Measurements from ENCODE around the gene RASA3. TPM values are rescaled to one million over a fixed set of nuclear protein-coding genes. Genes with fewer than 3 reads are reported as not detected.

RASA3 gene
- total RNA-seq, 1 experiment from 2014 or later = 0.26 TPM

DNA sequence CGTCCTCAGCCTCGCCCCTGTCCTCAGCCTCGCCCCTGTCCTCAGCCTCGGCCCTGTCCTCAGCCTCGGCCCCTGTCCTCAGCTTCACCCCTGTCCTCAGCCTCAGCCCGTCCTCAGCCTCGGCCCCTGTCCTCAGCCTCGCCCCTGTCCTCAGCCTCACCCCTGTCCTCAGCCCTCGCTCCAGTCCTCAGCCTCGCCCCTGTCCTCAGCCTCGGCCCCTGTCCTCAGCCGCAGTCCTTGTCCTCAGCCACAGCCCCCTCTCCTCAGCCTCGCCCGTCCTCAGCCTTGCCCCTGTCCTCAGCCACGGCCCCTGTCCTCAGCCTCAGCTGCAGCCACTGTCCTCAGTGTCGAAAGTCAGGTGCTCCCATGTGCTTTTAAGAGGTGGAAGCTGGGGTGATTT, 169.0 kb downstream of the RASA3 start:
- no peaks in the 10 kb centered on the region for H3K27me3 Mint-ChIP-seq (ENCODE audit: unreplicated experiment)
- no peaks in the 10 kb centered on the region for H3K36me3 Mint-ChIP-seq (ENCODE audit: insufficient read depth, unreplicated experiment)
- TF ChIP-seq, protein P1, sequence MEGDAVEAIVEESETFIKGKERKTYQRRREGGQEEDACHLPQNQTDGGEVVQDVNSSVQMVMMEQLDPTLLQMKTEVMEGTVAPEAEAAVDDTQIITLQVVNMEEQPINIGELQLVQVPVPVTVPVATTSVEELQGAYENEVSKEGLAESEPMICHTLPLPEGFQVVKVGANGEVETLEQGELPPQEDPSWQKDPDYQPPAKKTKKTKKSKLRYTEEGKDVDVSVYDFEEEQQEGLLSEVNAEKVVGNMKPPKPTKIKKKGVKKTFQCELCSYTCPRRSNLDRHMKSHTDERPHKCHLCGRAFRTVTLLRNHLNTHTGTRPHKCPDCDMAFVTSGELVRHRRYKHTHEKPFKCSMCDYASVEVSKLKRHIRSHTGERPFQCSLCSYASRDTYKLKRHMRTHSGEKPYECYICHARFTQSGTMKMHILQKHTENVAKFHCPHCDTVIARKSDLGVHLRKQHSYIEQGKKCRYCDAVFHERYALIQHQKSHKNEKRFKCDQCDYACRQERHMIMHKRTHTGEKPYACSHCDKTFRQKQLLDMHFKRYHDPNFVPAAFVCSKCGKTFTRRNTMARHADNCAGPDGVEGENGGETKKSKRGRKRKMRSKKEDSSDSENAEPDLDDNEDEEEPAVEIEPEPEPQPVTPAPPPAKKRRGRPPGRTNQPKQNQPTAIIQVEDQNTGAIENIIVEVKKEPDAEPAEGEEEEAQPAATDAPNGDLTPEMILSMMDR (IDR thresholded peaks at IDR 0.05; ENCODE audit: unreplicated experiment) = no peak
- H3K9me3 Mint-ChIP-seq (ENCODE audit: low read depth, unreplicated experiment) = peaks cover 3% of the 10 kb centered on the region
- no TSS peak for BruUV-seq (replicated peaks)
- intact Hi-C loops (cut with micrococcal nuclease; ENCODE audit: unreplicated experiment) = no loop called here
- DNase-seq = no peak
- no peak overlapping the region for H3K4me3 Mint-ChIP-seq (ENCODE audit: low read depth, unreplicated experiment)
- H3K27ac Mint-ChIP-seq (ENCODE audit: unreplicated experiment) = no peak overlapping the region
- CTCF ChIA-PET = no interaction called here
- H3K4me1 Mint-ChIP-seq (ENCODE audit: low read depth, unreplicated experiment) = no peaks in the 10 kb centered on the region

DNA sequence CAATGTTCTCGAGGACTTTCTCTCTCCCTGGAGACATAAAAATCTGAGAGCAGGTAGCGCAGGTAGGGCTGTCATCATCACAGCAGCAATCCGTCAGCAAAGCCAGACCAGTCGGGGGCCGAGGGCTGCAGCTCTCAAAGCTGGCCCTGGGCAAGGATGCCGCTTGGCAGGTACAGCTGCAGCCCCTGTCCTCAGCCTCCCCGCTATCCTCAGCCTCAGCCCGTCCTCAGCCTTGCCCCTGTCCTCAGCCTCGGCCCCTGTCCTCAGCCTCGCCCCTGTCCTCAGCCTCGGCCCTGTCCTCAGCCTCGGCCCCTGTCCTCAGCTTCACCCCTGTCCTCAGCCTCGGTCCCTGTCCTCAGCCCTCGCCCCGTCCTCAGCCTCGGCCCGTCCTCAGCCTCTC, 169.4 kb downstream of the RASA3 start:
- Mint-ChIP-seq H3K27ac (ENCODE audit: unreplicated experiment) (no peak overlapping the region), H3K4me3 (ENCODE audit: low read depth, unreplicated experiment) (no peak overlapping the region), H3K4me1 (ENCODE audit: low read depth, unreplicated experiment) (no peaks in the 10 kb centered on the region), H3K27me3 (ENCODE audit: unreplicated experiment) (no peaks in the 10 kb centered on the region), H3K9me3 (ENCODE audit: low read depth, unreplicated experiment) (peaks cover 3% of the 10 kb centered on the region), H3K36me3 (ENCODE audit: insufficient read depth, unreplicated experiment) (no peaks in the 10 kb centered on the region)
- CTCF ChIA-PET = no interaction called here
- intact Hi-C loops (cut with micrococcal nuclease; ENCODE audit: unreplicated experiment) = no loop called here
- no peak for DNase-seq
- TF ChIP-seq, protein P1 (IDR thresholded peaks at IDR 0.05; ENCODE audit: unreplicated experiment) = no peak
- BruUV-seq (replicated peaks) = no TSS peak

DNA sequence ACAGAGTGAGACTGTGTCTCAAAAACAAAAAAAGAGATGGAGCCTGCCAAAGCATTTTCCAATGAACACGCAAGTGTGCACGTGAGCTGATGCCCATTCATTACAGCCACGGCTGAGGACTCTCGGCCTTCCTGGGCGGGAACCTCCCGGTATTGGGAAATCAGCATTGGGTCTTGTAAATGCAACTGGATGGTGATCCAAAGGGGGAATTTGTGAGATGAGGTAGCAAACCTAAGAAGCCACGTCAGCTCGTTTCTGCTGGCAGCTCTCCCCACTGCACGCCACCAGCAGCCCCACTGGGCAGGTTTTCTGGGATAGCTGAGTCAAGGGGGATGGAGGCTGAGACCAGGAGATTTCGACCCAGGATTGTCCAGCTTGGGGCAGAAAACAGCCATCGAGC, 170.0 kb downstream of the RASA3 start:
- CTCF ChIA-PET = no interaction called here
- no peaks in the 10 kb centered on the region for H3K4me1 Mint-ChIP-seq (ENCODE audit: low read depth, unreplicated experiment)
- no peak for DNase-seq
- peaks cover 3% of the 10 kb centered on the region for H3K9me3 Mint-ChIP-seq (ENCODE audit: low read depth, unreplicated experiment)
- H3K36me3 Mint-ChIP-seq (ENCODE audit: insufficient read depth, unreplicated experiment) = no peaks in the 10 kb centered on the region
- no peak overlapping the region for H3K27ac Mint-ChIP-seq (ENCODE audit: unreplicated experiment)
- intact Hi-C loops (cut with micrococcal nuclease; ENCODE audit: unreplicated experiment) = no loop called here
- TF ChIP-seq, protein P1 (IDR thresholded peaks at IDR 0.05; ENCODE audit: unreplicated experiment) = no peak
- H3K27me3 Mint-ChIP-seq (ENCODE audit: unreplicated experiment) = no peaks in the 10 kb centered on the region
- BruUV-seq (replicated peaks) = no TSS peak
- no peak overlapping the region for H3K4me3 Mint-ChIP-seq (ENCODE audit: low read depth, unreplicated experiment)

DNA sequence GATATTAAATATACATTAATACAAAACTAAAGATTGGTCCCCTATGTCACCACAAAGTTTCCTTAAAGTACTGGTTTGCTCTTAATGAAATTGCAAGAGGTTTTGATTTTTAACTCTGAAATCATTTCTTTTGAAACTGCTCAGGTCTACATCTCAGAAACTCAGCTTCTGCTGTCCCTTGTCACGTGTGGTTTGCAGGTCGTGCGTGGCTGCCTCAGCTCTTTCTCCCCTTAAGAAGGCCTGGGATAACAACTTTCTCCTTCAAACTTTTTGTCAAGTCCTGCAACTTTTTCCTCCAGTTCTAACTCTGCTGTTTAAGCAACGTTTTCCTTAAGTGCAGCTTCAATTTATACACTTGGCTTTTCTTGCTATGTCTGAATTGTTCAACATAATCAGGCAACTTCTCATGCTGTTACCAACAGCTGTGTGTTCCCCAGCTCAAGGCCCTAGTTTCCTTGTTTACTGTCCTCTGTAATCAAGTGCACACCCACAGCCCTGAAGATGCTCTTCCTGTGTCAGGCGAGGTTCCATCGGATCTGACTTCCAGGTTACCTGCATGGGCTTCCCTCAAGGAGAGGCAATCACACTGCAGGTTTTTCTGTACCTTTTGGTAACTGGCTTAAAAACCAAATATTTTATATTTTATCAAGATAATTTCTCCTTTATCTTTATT, 172.0 kb downstream of the RASA3 start:
- H3K27ac Mint-ChIP-seq (ENCODE audit: unreplicated experiment) = no peak overlapping the region
- DNase-seq = no peak

More for the DNA sequence above, 172.0 kb downstream of the RASA3 start:
- no peak overlapping the region for H3K4me3 Mint-ChIP-seq (ENCODE audit: low read depth, unreplicated experiment)
- CTCF ChIA-PET = no interaction called here
- no peaks in the 10 kb centered on the region for H3K27me3 Mint-ChIP-seq (ENCODE audit: unreplicated experiment)
- intact Hi-C loops (cut with micrococcal nuclease; ENCODE audit: unreplicated experiment) = no loop called here
- H3K36me3 Mint-ChIP-seq (ENCODE audit: insufficient read depth, unreplicated experiment) = no peaks in the 10 kb centered on the region
- BruUV-seq (replicated peaks) = no TSS peak
- H3K9me3 Mint-ChIP-seq (ENCODE audit: low read depth, unreplicated experiment) = peaks cover 5% of the 10 kb centered on the region
- TF ChIP-seq, protein P1 (IDR thresholded peaks at IDR 0.05; ENCODE audit: unreplicated experiment) = no peak
- H3K4me1 Mint-ChIP-seq (ENCODE audit: low read depth, unreplicated experiment) = no peaks in the 10 kb centered on the region
